Activated T-helper 1 cell treated with anti-CD3 and anti-CD28 coated beads, Interleukin-12 subunit alpha, Interleukin-12 subunit beta, Interleukin-2, Interleukin-4 antibody, amounts not matched to agents 30 ng/mL and 10 ng/mL and 1 ng/mL, durations not matched to agents 14 hours and 24 hours and 36 hours (primary cell): ENCODE results near the gene FAM174C. TPM values are rescaled to one million over a fixed set of nuclear protein-coding genes. Genes with fewer than 3 reads are reported as not detected.
"Not testable (repeated sequence)": the region's sequence is repeated elsewhere in the genome, so short reads cannot be mapped to it uniquely, and the experiment has no call there.

Source experiments
- DNase-seq: peaks from one replicate; pipeline ENCODE4 v3.0.0; 2021; ENCODE audit warnings: low spot score
- H3K27ac Mint-ChIP-seq: one replicate; pipeline ENCODE4 v1.8.0; 2021; ENCODE audit warnings: mild to moderate bottlenecking, mixed read lengths
- H3K27me3 Mint-ChIP-seq: one replicate; pipeline ENCODE4 v1.8.0; 2022; ENCODE audit warnings: mild to moderate bottlenecking, moderate library complexity, mixed read lengths; ENCODE audit not compliant: insufficient read depth
- H3K36me3 Mint-ChIP-seq: one replicate; pipeline ENCODE4 v1.8.0; 2021; ENCODE audit warnings: low read depth, mixed read lengths
- H3K4me1 Mint-ChIP-seq: one replicate; pipeline ENCODE4 v1.8.0; 2021; ENCODE audit warnings: low read depth, mixed read lengths
- H3K4me3 Mint-ChIP-seq: one replicate; pipeline ENCODE4 v1.8.0; 2021; ENCODE audit warnings: mild to moderate bottlenecking, moderate library complexity, mixed read lengths
- H3K9me3 Mint-ChIP-seq: one replicate; pipeline ENCODE4 v1.8.0; 2021; ENCODE audit warnings: mixed read lengths
- intact Hi-C: fragments of 100-400 bp; cut with micrococcal nuclease; formaldehyde crosslinking; loops from one replicate; pipeline ENCODE4 v1.15.1; 2024
- total RNA-seq: library from RNA; stranded (reverse); gene quantifications from 2 replicates; pipeline ENCODE4 v1.2.3, GENCODE V29; 2022

FAM174C gene
- total RNA-seq, 1 donor from 2014 or later, result 119 TPM

DNA sequence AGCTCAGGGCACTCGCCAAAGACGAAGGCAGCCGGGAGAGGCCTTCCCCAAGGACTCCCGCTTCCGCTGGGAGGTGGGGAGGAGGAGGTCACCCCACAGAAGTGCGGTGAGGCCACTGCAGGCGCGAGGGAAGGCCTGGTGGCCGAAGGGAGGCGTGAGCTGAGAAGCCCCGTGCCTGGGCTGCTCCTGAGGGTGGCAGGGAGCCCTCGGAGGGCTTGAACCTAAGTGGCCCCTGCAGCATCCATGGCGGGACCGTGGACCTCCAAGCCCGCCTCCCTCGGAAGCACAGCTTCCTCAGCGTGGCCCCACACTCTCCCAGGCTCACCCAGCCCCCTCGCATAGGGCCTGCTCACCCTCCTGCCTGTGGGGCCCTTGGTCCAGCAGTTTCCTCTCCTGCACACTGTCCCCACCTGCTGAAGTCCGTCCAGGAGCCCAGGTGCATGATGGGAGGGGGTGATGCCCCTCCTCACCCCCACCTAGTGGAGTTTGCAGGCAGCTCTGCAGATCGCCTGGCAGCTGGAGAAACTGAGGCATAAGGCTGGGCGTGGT, 36.3 kb downstream of the FAM174C start:
- DNase-seq, result no peak
- Mint-ChIP-seq H3K27ac (no peak overlapping the region), H3K4me3 (no peak overlapping the region), H3K4me1 (no peaks in the 10 kb centered on the region), H3K27me3 (no peaks in the 10 kb centered on the region), H3K9me3 (no peaks in the 10 kb centered on the region), H3K36me3 (no peaks in the 10 kb centered on the region)
- intact Hi-C loops, result no loop called here

DNA sequence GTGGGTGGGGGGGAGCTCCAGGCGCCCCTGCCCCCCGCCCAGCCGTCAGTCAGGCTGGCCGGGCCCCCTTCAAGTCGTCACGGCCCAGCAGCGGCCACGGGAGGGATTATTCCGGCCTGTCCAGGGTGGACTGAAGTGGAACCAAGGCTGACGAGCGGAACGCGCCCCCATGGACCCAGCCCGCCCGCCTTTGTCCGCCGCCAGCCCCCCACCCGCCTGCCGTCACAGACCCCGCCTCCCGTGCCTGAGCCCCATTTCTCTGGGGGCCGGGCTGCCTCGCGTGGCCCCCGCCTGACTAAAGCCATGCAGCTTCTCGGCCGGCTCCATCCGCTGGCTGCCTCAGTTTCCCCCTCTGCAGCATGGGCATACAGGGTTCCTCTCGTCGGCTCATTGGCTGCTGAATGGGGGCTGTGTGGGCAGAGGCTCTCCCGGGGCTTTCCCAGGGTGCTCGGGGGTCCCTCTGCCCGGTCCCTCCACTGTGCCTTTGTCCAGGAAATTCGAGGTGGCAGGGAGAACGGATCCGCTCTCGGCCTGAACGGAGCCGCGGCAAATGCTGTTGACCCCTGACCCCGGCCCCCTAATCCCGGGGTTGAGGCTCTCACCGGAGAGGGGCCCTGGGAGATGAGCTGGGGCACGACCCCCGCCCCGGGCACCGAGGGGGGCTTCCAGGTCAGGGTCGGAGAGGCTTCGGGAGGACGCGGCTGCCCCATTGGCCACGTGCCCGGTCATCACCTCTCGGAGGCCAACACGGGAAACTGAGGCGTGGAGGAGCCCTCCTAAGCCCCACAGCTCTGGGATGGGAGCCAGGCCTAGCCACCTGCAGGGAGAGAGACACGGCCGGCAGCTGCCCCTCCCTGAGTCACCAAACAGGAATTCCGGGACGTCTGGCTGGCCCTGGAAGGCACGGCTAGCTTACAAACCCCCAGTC, 37.7 kb downstream of the FAM174C start:
- H3K36me3 Mint-ChIP-seq, result no peaks in the 10 kb centered on the region
- no peaks in the 10 kb centered on the region for H3K9me3 Mint-ChIP-seq
- H3K27ac Mint-ChIP-seq, result no peak overlapping the region
- no peaks in the 10 kb centered on the region for H3K4me1 Mint-ChIP-seq
- H3K4me3 Mint-ChIP-seq, result no peak overlapping the region
- DNase-seq, result no peak
- intact Hi-C loops, result no loop called here
- H3K27me3 Mint-ChIP-seq, result peaks cover 8% of the 10 kb centered on the region

DNA sequence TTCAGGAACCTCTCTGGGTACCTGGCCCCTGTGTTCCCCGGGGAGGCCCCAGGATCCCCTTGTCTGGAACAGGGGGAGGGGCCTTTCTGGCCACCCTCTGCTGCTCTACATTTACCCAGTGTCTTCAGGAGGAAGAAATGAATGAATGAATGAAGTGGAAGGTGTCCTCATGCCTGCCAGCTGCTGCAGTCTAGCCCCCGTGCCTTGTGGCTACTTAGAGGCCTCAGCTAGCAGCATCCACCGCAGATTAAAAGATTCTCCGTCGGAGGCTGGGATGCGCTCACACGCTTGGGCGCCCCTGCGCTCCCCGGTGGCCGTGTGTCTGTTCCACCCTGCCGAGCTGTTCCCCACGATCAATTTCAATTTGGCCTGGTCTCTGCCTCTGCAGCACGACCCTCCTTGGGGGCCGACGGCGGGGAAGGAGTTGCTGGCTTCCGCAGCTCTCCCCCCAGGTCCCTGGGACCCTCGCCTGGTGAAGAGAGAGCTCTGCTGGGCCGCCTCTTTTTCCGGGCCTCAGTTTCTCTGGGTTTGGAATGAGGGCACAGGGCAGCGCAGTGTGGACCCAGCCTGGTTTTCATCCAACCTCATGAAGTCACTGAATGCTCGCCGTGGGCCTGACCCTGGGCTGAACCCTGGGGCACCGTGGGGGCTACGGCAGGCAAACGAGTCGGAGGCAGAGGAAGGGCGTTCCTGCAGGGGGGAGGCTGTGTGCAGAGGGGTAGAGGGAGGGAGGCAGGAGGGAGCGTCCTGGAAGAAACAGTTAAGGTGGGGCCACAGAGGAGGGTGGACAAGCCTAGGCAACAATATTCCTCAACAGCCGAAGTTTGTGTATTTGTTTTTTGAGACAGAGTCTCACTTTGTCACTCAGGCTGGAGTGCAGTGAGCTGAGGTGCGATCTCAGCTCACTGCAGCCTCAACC, 38.6 kb downstream of the FAM174C start:
- intact Hi-C loops, result no loop called here
- Mint-ChIP-seq H3K27ac (no peak overlapping the region), H3K27me3 (peaks cover 8% of the 10 kb centered on the region), H3K4me3 (no peak overlapping the region), H3K9me3 (no peaks in the 10 kb centered on the region), H3K4me1 (no peaks in the 10 kb centered on the region), H3K36me3 (no peaks in the 10 kb centered on the region)
- DNase-seq, result no peak

DNA sequence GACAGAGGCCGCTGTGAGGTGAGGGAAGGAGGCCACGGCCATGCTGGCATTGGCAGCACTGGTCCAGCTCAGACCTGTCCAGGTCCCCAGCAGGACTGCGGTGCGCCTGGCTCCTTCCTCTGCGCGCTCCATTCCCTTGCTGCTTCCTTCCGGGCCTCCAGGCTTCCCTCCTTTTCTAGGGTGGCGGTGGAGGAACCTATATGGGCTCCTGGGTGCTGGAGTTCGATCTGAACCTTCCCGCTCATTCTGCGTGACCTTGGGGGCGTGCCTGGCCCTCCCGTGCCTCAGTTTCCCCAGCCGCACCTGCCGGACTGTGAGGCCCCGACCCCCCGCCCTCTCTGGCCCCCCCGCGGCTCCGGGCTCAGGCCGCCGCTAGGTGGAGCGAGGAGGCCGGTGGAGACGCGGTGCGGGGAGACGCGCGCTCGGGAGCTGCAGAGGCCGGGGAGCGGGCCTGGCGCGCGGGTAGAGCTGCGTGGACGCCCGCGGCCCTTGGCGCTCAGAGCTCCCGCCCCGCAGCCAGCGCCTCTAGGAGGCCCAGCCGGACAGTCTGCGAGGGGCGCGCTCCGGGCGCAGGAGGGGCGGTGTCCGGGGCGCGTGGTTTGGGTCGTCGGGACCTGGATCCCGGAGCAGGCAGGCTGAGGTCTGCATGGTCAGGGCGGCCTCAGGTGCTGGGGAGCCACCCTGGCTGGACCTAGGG, 40.3 kb downstream of the FAM174C start:
- Mint-ChIP-seq H3K9me3 (no peaks in the 10 kb centered on the region), H3K4me3 (no peak overlapping the region), H3K27ac (no peak overlapping the region), H3K4me1 (no peaks in the 10 kb centered on the region), H3K27me3 (peaks cover 11% of the 10 kb centered on the region), H3K36me3 (no peaks in the 10 kb centered on the region)
- DNase-seq, result no peak
- intact Hi-C loops, result loop anchor here (1.0 kb wide), 1 partner anchor 49 kb away; no protein-coding TSS in a partner anchor

DNA sequence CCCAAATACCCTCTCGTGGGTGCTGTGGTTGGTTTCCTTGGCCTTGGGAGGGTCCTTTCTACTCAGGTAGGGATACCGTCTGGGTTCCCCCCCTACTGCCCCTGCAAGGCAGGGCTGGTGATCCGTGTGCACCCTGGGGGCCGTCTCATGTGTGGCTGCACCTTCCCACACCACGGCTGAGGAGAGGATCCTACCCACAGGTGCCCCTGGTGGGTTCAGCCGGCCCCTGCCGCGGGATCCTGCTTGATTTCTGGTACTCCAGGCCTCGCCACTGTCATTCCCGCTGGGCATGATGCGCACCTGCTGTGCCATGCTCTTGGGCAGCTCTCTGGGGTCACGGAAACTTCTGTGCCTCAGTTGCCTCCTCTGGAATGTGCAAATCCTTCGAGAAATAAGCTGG, 41.1 kb downstream of the FAM174C start:
- Mint-ChIP-seq H3K36me3 (no peaks in the 10 kb centered on the region), H3K27me3 (peaks cover 11% of the 10 kb centered on the region), H3K4me1 (no peaks in the 10 kb centered on the region), H3K9me3 (no peaks in the 10 kb centered on the region), H3K4me3 (no peak overlapping the region), H3K27ac (no peak overlapping the region)
- intact Hi-C loops, result no loop called here
- DNase-seq, result no peak

DNA sequence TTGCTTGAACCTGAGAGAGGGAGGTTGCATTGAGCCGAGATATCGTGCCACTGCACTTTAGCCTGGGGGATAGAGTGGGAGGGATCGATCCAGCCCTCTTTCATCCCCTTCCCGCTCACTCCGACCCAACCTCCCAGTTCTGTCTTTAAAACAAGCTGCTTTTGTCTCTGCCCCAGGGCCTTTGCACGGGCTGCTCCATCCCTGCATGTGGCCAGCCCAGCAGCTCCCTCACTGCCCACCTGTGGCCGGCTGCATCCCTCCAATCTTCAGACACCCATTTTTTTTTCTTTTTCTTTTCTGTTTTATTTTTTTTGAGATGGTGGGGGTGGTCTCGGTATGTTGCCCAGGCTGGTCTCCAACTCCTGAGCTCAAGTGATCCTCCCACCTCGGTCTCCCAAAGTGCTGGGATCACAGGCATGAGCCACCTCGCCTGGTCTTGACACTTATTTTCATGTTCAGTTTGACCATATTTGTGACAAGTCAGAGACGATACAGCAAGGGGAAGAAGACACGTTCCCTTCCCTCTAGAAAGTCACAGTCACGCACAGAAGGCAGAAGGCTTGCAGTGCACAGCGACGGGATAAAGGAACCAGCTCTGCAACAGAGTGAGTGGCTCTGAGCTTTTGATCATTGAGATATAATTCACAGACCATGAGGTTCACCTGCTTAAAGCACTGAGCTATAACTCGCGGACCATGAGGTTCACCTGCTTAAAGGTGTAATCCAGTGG, 42.1 kb downstream of the FAM174C start:
- H3K4me3 Mint-ChIP-seq, result no peak overlapping the region
- intact Hi-C loops, result no loop called here
- no peaks in the 10 kb centered on the region for H3K36me3 Mint-ChIP-seq
- DNase-seq, result no peak
- H3K4me1 Mint-ChIP-seq, result no peaks in the 10 kb centered on the region
- peaks cover 11% of the 10 kb centered on the region for H3K27me3 Mint-ChIP-seq
- no peak overlapping the region for H3K27ac Mint-ChIP-seq
- no peaks in the 10 kb centered on the region for H3K9me3 Mint-ChIP-seq

DNA sequence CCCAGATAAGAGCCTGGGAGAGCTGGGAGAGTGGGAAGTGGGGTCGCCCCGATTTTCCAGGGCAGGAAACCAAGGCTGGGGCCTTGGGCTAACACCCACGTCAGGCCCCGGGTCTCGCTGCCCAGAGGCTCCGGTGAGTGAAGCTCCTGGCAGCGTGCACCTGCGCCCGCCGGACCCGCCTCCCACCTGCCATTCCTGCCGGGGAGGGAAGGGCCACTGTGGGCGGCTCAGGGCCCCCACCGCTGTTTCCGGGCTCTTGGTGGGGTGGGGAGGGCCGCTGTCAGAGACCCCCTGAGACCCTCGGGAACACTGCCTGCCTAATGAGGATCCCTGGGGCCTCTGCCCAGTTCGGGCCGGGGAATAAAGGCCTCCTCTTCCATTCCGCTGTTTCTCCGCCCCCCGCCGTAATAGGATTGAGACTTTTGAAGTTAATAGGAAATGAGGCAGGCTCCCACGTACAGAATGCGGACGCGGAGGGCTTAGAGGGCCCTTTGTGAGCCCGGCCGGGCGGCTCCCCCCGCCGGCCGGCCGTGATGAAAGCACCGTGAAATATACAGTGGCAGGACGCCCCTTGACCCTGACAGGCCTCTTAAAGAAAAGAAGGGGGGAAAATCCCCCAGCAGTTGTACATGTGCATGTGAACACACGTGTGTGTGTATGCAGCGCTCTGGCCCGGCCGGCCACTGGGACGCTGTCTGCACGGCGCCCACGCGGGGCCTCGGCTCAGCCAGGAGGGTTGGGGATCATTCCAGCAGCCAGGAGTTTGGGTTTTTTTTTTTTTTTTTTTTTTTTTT, 43.5 kb downstream of the FAM174C start:
- H3K27me3 Mint-ChIP-seq, result peaks cover 16% of the 10 kb centered on the region
- H3K36me3 Mint-ChIP-seq, result no peaks in the 10 kb centered on the region
- H3K9me3 Mint-ChIP-seq, result no peaks in the 10 kb centered on the region
- no peak overlapping the region for H3K27ac Mint-ChIP-seq
- H3K4me3 Mint-ChIP-seq, result no peak overlapping the region
- intact Hi-C loops, result no loop called here
- DNase-seq, result no peak
- H3K4me1 Mint-ChIP-seq, result no peaks in the 10 kb centered on the region

DNA sequence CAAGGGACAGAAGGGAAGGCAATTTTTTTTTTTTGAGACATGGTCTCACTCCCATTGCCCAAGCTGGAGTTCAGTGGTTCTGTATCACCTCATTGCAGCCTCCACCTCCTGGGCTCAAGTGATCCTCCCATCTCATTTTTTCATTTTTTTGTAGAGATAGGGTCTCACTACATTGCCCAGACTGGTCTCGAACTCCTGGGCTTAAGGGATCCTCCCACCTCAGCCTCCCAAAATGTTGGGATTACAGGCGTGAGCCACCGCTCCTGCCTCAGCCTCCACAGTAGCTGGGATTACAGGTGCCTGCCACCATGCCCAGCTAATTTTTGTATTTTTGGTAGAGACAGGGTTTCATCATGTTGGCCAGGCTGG, 44.9 kb downstream of the FAM174C start:
- intact Hi-C loops, DNase-seq, H3K4me3 Mint-ChIP-seq, H3K4me1 Mint-ChIP-seq, H3K27ac Mint-ChIP-seq, H3K36me3 Mint-ChIP-seq, H3K9me3 Mint-ChIP-seq: not testable (repeated sequence)
- peaks cover 26% of the 10 kb centered on the region for H3K27me3 Mint-ChIP-seq

DNA sequence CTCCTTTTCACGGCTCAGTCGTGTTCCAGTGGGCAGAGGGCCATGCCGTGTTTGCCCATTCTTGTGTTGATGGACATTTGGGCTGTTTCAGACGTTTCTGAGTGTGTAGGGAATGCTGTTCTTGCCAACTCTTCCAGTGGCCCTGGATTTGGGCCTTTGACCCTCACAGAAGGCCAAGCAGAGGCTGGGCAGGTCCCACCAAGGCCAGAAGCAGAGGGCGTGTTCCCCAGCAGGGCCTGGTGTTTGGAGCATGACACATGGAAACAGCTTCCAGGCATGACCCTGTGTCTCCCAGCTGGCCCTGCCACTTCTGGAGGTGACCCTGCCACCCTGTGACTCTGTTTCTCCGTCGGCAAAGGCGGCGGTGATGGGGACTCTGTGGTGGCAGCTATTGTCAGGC, 46.2 kb downstream of the FAM174C start:
- no peaks in the 10 kb centered on the region for H3K4me1 Mint-ChIP-seq
- H3K9me3 Mint-ChIP-seq, result no peaks in the 10 kb centered on the region
- no peak overlapping the region for H3K27ac Mint-ChIP-seq
- intact Hi-C loops, result no loop called here
- peaks cover 33% of the 10 kb centered on the region for H3K27me3 Mint-ChIP-seq
- no peak overlapping the region for H3K4me3 Mint-ChIP-seq
- no peak for DNase-seq
- H3K36me3 Mint-ChIP-seq, result no peaks in the 10 kb centered on the region

DNA sequence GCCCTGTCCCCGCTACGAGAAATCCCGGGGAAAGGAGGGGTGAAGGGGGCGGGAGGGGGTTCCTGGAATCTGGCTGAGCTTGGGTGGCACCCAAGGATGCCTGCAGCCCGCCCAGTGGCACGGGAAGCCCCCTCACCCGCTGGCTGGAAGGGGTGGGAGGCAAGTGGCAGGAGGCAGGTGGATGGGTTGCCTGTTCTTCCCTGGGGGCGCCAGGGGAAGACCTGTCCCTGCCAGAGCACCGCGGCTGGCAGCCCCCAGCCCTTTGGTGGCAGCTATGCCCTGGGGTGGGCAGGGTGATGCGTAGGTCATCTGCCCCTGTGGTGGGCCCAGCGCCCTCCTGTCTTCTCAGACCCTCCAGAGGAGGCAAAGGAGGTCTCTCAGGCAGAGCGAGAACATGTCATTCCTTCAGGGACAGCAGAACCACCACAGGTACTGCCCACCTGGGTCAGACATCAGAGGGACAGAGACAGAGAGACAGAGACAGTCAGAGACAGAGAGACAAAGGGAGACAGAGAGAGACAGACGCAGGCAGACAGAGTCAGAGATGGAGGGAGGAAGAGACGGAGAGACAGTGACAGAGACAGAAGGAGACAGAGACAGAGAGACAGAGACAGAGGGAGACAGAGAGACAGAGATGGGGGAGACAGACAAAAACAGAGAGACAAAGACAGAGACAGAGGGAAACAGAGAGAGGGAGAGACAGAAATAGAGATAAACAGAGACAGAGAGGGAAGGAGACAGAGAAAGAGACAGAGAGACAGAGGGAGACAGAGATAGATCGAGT, 47.1 kb downstream of the FAM174C start:
- no peak for DNase-seq
- Mint-ChIP-seq H3K4me1 (no peaks in the 10 kb centered on the region), H3K27me3 (peaks cover 30% of the 10 kb centered on the region), H3K27ac (no peak overlapping the region), H3K36me3 (no peaks in the 10 kb centered on the region), H3K9me3 (no peaks in the 10 kb centered on the region), H3K4me3 (no peak overlapping the region)
- intact Hi-C loops, result no loop called here

DNA sequence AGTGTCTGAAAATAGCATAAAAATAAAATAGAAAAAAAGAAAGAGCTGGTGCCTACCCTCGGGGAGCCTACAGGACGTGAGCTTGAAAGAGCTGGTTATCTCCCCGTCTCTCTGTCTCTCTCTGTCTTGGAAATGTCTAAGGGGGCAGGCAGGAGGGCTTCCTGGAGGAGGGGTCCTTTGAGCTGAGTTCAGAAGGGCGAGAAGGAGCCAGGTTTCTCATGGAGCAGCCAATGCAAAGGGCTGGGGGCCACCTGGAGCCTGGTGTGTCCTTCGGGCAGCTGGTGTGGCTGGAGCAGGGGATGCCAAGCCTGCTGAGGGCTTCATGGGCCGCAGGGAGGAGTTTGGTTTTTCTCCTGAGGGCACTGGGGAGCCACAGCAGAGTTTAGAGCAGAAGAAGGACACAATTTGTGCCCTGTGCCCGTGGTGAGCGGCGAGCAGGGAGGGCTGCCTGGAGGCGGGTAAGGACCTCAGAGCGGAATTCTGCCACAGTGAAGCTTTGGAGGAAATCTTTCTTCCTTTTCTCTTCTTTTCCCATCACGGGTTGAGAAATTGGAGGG, 49.0 kb downstream of the FAM174C start:
- Mint-ChIP-seq H3K4me3 (no peak overlapping the region), H3K27ac (no peak overlapping the region), H3K36me3 (no peaks in the 10 kb centered on the region), H3K4me1 (no peaks in the 10 kb centered on the region), H3K27me3 (peaks cover 29% of the 10 kb centered on the region), H3K9me3 (no peaks in the 10 kb centered on the region)
- DNase-seq, result no peak
- intact Hi-C loops, result no loop called here
